Stimulated activated naive CD8-positive, alpha-beta T cell treated with anti-CD3 and anti-CD28 coated beads, Interleukin-15, Interleukin-2, amounts not matched to agents 100 ng/mL and 50 ng/mL, for 24 hours (primary cell): ENCODE results near the gene THOC1.
"Not testable (repeated sequence)": the region's sequence is repeated elsewhere in the genome, so short reads cannot be mapped to it uniquely, and the experiment has no call there.

ENCODE experiments used
- H3K27ac Mint-ChIP-seq: one replicate; pipeline ENCODE4 v1.8.0; 2021; ENCODE audit warnings: mild to moderate bottlenecking, mixed read lengths
- H3K27me3 Mint-ChIP-seq: one replicate; pipeline ENCODE4 v1.8.0; 2021; ENCODE audit warnings: mixed read lengths
- H3K36me3 Mint-ChIP-seq: one replicate; pipeline ENCODE4 v1.8.0; 2021; ENCODE audit warnings: low read depth, mixed read lengths
- H3K4me1 Mint-ChIP-seq: one replicate; pipeline ENCODE4 v1.8.0; 2021; ENCODE audit warnings: low read depth, mixed read lengths
- H3K4me3 Mint-ChIP-seq: one replicate; pipeline ENCODE4 v1.8.0; 2021; ENCODE audit warnings: mild to moderate bottlenecking, mixed read lengths
- H3K9me3 Mint-ChIP-seq: one replicate; pipeline ENCODE4 v1.8.0; 2021; ENCODE audit warnings: mixed read lengths

Gene THOC1, protein sequence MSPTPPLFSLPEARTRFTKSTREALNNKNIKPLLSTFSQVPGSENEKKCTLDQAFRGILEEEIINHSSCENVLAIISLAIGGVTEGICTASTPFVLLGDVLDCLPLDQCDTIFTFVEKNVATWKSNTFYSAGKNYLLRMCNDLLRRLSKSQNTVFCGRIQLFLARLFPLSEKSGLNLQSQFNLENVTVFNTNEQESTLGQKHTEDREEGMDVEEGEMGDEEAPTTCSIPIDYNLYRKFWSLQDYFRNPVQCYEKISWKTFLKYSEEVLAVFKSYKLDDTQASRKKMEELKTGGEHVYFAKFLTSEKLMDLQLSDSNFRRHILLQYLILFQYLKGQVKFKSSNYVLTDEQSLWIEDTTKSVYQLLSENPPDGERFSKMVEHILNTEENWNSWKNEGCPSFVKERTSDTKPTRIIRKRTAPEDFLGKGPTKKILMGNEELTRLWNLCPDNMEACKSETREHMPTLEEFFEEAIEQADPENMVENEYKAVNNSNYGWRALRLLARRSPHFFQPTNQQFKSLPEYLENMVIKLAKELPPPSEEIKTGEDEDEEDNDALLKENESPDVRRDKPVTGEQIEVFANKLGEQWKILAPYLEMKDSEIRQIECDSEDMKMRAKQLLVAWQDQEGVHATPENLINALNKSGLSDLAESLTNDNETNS

DNA sequence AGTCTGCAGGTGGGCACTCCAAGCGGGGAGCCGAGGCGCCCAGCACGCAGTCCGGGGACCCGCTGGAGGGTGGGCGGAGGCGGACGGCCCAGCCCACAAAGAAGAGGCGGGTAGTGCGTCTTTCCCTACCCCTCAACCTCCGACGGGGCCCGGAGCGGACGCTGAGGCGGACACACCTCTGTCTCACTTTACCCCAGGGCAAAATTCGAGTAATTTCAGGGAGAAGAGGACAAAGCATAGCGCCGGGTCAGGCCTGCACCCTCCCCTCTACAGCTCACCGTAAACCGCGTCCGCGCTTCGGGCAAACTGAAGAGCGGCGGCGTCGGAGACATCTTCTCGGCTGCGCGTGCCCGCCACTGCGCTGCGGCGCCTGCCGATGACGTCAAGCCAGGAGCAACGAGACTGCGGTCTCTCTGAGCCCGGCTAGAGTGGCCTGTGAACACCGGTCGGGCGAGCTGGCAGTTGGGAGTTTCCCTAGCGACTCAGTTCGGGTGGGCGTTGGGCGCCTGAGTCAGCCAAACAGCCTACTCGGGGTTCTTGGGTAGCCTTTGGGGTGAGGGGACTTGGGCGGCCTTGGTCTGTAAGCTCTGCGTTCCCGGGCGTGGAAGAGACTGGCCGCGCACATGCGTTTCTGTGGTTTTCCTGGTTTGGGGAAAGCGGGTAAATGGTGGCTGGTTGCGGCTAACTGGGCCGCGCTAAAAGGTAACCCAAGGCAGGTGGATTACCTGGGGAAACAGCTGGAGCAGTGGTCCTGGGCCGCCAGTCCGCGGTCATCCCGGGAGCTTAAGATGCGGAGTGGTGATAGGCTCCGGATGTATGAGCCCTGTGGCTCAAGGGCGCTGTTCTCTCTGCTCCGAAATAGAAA lies at the start of gene THOC1:
TSS of gene THOC1 (minus strand) at position 360 of the 865 bp plus-strand sequence. CDS start at position 332, 28 bp downstream.
- no peaks in the 10 kb centered on the region for H3K9me3 Mint-ChIP-seq
- peak within 1 kb of the TSS; percentile 99 for H3K27ac Mint-ChIP-seq
- no peaks in the 10 kb centered on the region for H3K27me3 Mint-ChIP-seq
- H3K36me3 Mint-ChIP-seq, result peaks cover 26% of the 10 kb centered on the region
- H3K4me1 Mint-ChIP-seq, result peaks cover 47% of the 10 kb centered on the region
- peak within 1 kb of the TSS; percentile 98 for H3K4me3 Mint-ChIP-seq

DNA sequence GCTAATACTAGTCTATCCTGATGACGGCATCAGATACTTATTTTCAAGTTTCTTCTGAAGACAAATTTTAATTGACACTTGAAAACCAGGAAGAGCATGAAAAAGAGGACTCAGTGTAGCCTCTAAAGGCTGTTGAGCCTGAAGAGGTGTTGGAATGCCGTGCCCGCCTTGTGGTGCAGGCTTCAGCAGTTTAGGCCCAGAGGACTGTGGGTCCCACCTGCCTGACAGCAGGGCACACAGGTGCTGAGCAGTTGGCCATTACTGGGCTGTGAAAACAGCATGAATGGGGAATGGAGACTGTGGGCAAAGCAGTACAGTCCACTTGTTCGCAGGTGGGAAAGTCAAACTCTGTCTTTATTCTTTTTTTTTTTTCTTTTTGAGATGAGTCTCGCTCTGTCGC lies 49.8 kb upstream of the THOC1 start:
- Mint-ChIP-seq H3K36me3 (no peaks in the 10 kb centered on the region), H3K4me3 (no peak overlapping the region), H3K4me1 (no peaks in the 10 kb centered on the region), H3K27ac (no peak overlapping the region), H3K27me3 (no peaks in the 10 kb centered on the region), H3K9me3 (no peaks in the 10 kb centered on the region)

DNA sequence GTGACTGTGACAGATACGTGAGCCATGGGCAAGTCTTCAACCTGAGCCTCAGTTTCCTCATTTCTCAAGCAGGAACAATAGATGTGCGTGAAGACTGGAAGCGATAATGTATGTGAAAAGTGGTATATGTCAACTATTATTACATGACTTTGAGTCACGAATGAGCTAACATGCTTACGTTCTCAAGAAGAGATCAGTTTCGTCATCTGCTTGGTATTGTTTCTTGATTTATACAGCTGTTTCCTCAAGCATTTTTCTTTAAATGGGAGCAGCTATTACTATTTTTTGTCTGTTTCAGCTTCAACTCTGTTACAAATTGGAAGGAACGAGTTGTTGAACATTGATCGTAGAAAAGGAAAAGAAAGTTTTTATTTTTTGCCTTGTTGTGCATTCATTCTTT lies 48.5 kb upstream of the THOC1 start:
- H3K27me3 Mint-ChIP-seq, result no peaks in the 10 kb centered on the region
- no peaks in the 10 kb centered on the region for H3K9me3 Mint-ChIP-seq
- no peak overlapping the region for H3K27ac Mint-ChIP-seq
- no peak overlapping the region for H3K4me3 Mint-ChIP-seq
- H3K36me3 Mint-ChIP-seq, result no peaks in the 10 kb centered on the region
- H3K4me1 Mint-ChIP-seq, result no peaks in the 10 kb centered on the region

GRCh38 chr18:313931-314330 lies 46.1 kb upstream of the THOC1 start:
- Mint-ChIP-seq H3K4me3 (no peak overlapping the region), H3K9me3 (no peaks in the 10 kb centered on the region), H3K4me1 (no peaks in the 10 kb centered on the region), H3K36me3 (no peaks in the 10 kb centered on the region), H3K27me3 (peaks cover 2% of the 10 kb centered on the region), H3K27ac (no peak overlapping the region)

DNA sequence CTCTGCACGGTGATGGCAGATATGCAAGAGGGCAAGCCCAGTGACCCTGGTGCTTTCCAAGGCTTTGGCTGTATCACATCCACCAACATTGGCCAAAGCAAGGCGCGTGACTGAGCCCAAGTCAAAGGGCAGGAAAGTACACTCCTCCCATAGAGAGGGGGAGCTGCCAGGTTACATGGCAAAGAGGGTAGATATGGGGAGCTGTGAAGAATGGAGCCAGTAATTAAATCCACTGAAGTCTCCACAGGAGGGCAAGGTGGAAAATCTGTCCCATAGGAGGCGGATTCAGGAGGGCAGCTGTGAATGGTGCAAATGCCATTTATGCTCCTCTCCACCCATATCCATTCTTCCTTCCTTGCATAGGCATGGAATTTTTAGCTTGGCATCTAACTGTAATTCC lies 44.6 kb upstream of the THOC1 start:
- Mint-ChIP-seq H3K36me3 (no peaks in the 10 kb centered on the region), H3K4me1 (no peaks in the 10 kb centered on the region), H3K4me3 (no peak overlapping the region), H3K27me3 (peaks cover 7% of the 10 kb centered on the region), H3K27ac (no peak overlapping the region), H3K9me3 (no peaks in the 10 kb centered on the region)

DNA sequence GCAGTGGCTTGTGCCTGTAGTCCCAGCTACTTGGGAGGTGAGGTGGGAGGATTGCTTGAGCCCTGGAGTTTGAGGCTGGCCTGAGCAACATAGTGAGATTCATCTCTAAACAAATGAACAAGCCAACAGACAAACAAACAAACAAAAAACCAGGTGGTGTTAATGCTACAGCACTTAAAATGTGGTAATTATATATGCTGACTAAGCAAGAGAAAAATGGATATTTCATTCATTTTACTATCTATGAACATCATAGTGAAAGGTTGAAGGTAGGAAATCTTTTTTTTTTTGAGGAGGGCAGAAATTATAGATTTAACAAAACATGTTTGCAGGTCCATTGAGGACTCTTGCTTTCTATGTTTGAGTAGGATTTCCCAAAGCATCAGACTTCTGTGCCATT lies 42.2 kb upstream of the THOC1 start:
- Mint-ChIP-seq H3K27me3 (peaks cover 12% of the 10 kb centered on the region), H3K9me3 (no peaks in the 10 kb centered on the region), H3K27ac (no peak overlapping the region), H3K36me3 (no peaks in the 10 kb centered on the region), H3K4me1 (no peaks in the 10 kb centered on the region), H3K4me3 (no peak overlapping the region)

DNA sequence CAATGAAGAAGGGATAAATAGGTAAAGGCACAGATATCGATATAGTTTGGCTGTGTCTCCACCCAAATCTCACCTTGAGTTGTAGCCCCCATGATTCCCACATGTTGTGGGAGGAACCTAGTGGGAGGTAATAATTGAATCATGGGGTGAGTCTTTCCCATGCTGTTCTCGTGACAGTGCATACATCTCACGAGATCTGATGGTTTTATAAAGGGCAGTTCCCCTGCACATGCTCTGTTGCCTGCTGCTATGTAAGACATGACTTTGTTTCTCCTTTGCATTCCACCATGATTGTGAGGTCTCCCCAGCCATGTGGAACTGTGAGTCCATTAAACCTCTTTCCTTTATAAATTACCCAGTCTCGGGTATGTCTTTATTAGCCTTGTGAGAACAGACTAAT lies 40.2 kb upstream of the THOC1 start:
- H3K36me3 Mint-ChIP-seq, H3K4me1 Mint-ChIP-seq, H3K27ac Mint-ChIP-seq, H3K4me3 Mint-ChIP-seq, H3K9me3 Mint-ChIP-seq: not testable (repeated sequence)
- peaks cover 12% of the 10 kb centered on the region for H3K27me3 Mint-ChIP-seq

DNA sequence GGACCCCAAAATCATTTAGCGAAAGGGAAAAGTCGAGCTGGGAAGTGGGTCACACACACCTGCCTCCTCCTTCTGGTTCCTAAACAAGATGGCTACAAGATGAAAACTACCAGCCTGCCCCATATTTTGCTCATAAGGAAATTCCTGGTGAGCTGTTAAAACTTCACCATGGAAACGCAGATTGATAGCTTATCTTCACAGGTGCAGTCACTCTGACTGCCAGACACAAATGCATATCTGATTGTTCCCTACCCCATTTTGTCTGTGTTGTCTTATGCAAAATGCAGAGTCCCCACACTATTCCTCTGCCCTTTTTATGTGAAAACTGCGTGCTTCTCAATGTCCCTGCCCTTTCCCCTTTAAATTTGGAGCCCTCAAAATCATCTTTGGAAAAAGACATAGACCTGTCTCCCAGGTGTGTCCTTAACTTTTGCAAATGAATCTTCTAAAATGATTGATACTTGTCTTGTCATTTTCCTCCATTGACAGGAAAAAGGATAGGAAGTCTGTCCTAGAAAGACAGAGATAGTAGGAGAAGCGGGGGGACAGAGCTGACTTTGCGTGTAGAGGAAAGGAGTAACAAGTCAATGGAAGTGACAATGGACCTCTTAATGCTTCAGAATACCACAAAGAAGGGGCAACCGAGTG lies 38.9 kb upstream of the THOC1 start:
- peaks cover 12% of the 10 kb centered on the region for H3K27me3 Mint-ChIP-seq
- no peaks in the 10 kb centered on the region for H3K4me1 Mint-ChIP-seq
- H3K36me3 Mint-ChIP-seq, result no peaks in the 10 kb centered on the region
- no peak overlapping the region for H3K27ac Mint-ChIP-seq
- H3K9me3 Mint-ChIP-seq, result no peaks in the 10 kb centered on the region
- H3K4me3 Mint-ChIP-seq, result no peak overlapping the region

- no peaks in the 10 kb centered on the region for H3K4me1 Mint-ChIP-seq
- H3K9me3 Mint-ChIP-seq, result no peaks in the 10 kb centered on the region
- H3K36me3 Mint-ChIP-seq, result no peaks in the 10 kb centered on the region
- H3K27ac Mint-ChIP-seq, result no peak overlapping the region
- peaks cover 12% of the 10 kb centered on the region for H3K27me3 Mint-ChIP-seq
- no peak overlapping the region for H3K4me3 Mint-ChIP-seq
Observed at GRCh38 chr18:305003-305501, 37.2 kb upstream of the THOC1 start.

DNA sequence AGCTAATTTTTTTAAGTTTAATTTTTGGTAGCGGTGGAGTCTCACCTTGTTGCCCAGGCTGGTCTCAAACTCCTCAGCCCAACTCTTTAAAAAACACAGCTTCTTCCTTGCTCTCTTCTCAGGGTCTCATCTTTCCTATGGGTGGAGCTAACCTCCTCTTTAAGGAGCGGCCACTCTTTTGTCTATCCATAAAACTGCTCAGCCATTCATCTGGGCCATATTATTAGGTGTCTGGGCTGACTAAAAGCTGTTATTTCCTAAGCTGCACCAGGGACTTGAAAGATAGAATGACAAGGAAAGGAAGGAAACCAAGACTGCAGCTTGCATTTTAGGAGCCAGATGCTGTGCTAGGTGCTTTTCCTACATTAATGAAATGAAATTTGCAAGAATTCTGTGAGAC lies 35.8 kb upstream of the THOC1 start:
- no peaks in the 10 kb centered on the region for H3K4me1 Mint-ChIP-seq
- H3K27me3 Mint-ChIP-seq, result peaks cover 7% of the 10 kb centered on the region
- no peak overlapping the region for H3K4me3 Mint-ChIP-seq
- H3K9me3 Mint-ChIP-seq, result no peaks in the 10 kb centered on the region
- no peaks in the 10 kb centered on the region for H3K36me3 Mint-ChIP-seq
- no peak overlapping the region for H3K27ac Mint-ChIP-seq

DNA sequence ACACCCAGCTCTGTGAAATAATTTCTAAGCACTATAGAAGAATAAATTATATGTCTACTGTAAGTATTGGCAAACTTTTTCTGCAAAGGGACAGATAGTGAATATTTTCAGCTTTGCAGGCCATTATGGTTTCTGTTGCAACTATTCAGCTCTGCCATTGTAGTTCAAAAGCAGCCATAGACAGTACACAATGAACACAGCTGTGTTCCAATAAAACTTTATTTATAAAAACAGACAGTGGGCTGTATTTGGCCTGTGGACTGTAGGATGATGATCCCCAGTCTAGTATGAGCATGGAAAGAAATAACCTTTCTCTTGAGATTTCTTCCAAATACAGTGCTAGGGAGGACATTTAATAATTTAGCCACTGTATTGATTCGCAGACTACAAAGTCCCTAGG lies 35.2 kb upstream of the THOC1 start:
- Mint-ChIP-seq H3K9me3 (no peaks in the 10 kb centered on the region), H3K27ac (no peak overlapping the region), H3K4me3 (no peak overlapping the region), H3K4me1 (no peaks in the 10 kb centered on the region), H3K36me3 (no peaks in the 10 kb centered on the region), H3K27me3 (peaks cover 5% of the 10 kb centered on the region)

DNA sequence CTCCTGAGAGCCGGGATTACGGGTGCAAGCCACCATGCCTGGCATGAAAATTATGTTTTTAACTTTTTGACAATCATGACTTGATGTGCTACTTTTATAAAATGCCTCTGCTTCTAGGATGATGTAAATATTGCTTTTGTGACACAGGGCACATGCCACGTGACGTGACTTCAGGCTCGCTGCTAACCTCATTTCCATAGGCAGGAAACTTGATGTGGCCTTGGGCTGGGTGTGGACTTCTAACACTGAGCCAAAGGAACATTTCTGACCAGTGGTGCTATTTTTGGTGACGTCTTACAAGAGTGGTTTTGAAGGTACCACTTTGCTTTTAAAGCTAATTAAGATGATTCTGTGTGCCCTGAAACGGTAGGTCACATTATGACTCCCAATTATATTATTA lies 34.2 kb upstream of the THOC1 start:
- Mint-ChIP-seq H3K4me3 (no peak overlapping the region), H3K4me1 (no peaks in the 10 kb centered on the region), H3K9me3 (no peaks in the 10 kb centered on the region), H3K36me3 (no peaks in the 10 kb centered on the region), H3K27ac (no peak overlapping the region), H3K27me3 (peaks cover 4% of the 10 kb centered on the region)

DNA sequence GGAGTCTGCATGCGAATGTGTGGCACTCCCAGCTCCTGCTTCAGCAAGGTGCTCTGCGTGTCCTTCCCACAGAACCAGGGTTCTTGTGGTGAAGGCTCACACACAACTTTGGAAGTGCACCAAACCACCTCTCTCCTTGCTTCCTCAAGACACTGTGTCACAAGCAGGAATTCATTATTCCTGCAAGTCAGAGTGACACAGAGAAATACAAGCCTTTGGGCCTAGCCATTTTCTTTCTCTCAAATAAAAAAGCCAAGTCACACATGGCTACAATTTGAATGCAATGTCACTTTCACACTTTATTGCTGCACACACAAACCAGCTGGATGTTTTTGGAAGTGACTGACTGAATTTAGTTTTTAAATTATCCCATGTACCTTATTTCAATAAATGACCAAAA lies 30.1 kb upstream of the THOC1 start:
- H3K4me1 Mint-ChIP-seq, result no peaks in the 10 kb centered on the region
- no peaks in the 10 kb centered on the region for H3K36me3 Mint-ChIP-seq
- H3K4me3 Mint-ChIP-seq, result no peak overlapping the region
- H3K27me3 Mint-ChIP-seq, result peaks cover 4% of the 10 kb centered on the region
- no peaks in the 10 kb centered on the region for H3K9me3 Mint-ChIP-seq
- H3K27ac Mint-ChIP-seq, result no peak overlapping the region

GRCh38 chr18:295756-296490 lies 28.1 kb upstream of the THOC1 start:
- Mint-ChIP-seq H3K9me3 (no peaks in the 10 kb centered on the region), H3K4me1 (no peaks in the 10 kb centered on the region), H3K27me3 (peaks cover 9% of the 10 kb centered on the region), H3K27ac (no peak overlapping the region), H3K36me3 (no peaks in the 10 kb centered on the region), H3K4me3 (no peak overlapping the region)
